ENCODE data around the gene DNM3. TPM values are rescaled to one million over a fixed set of nuclear protein-coding genes. Genes with fewer than 3 reads are reported as not detected.

DNM3 gene
- total RNA-seq, 1 donor from 2014 or later: 7.7 TPM

GRCh38 chr1:172289448-172289847 lies 448.1 kb downstream of the DNM3 start:
- Mint-ChIP-seq H3K27me3 (ENCODE audit: unreplicated experiment) (no peaks in the 10 kb centered on the region), H3K27ac (ENCODE audit: unreplicated experiment) (no peak overlapping the region), H3K9me3 (ENCODE audit: unreplicated experiment) (no peaks in the 10 kb centered on the region), H3K4me3 (ENCODE audit: unreplicated experiment) (no peak overlapping the region), H3K36me3 (ENCODE audit: low read depth, unreplicated experiment) (no peaks in the 10 kb centered on the region), H3K4me1 (ENCODE audit: unreplicated experiment) (no peaks in the 10 kb centered on the region)
- TF ChIP-seq CTCF (IDR thresholded peaks at IDR 0.05; ENCODE audit: unreplicated experiment): no peak
- no peak for DNase-seq (ENCODE audit: low spot score)

GRCh38 chr1:172292840-172293239 lies 451.5 kb downstream of the DNM3 start:
- Mint-ChIP-seq H3K4me3 (ENCODE audit: unreplicated experiment) (no peak overlapping the region), H3K36me3 (ENCODE audit: low read depth, unreplicated experiment) (no peaks in the 10 kb centered on the region), H3K27me3 (ENCODE audit: unreplicated experiment) (no peaks in the 10 kb centered on the region), H3K27ac (ENCODE audit: unreplicated experiment) (no peak overlapping the region), H3K4me1 (ENCODE audit: unreplicated experiment) (no peaks in the 10 kb centered on the region), H3K9me3 (ENCODE audit: unreplicated experiment) (no peaks in the 10 kb centered on the region)
- no peak for TF ChIP-seq CTCF (IDR thresholded peaks at IDR 0.05; ENCODE audit: unreplicated experiment)
- no peak for DNase-seq (ENCODE audit: low spot score)

GRCh38 chr1:172293429-172293828 lies 452.1 kb downstream of the DNM3 start:
- Mint-ChIP-seq H3K4me3 (ENCODE audit: unreplicated experiment) (no peak overlapping the region), H3K36me3 (ENCODE audit: low read depth, unreplicated experiment) (no peaks in the 10 kb centered on the region), H3K27ac (ENCODE audit: unreplicated experiment) (no peak overlapping the region), H3K9me3 (ENCODE audit: unreplicated experiment) (no peaks in the 10 kb centered on the region), H3K4me1 (ENCODE audit: unreplicated experiment) (no peaks in the 10 kb centered on the region), H3K27me3 (ENCODE audit: unreplicated experiment) (no peaks in the 10 kb centered on the region)
- no peak for TF ChIP-seq CTCF (IDR thresholded peaks at IDR 0.05; ENCODE audit: unreplicated experiment)
- DNase-seq (ENCODE audit: low spot score): no peak

GRCh38 chr1:172298141-172298540 lies 456.8 kb downstream of the DNM3 start:
- H3K4me3 Mint-ChIP-seq (ENCODE audit: unreplicated experiment): no peak overlapping the region
- H3K27ac Mint-ChIP-seq (ENCODE audit: unreplicated experiment): no peak overlapping the region
- no peak for TF ChIP-seq CTCF (IDR thresholded peaks at IDR 0.05; ENCODE audit: unreplicated experiment)
- peaks cover 6% of the 10 kb centered on the region for H3K36me3 Mint-ChIP-seq (ENCODE audit: low read depth, unreplicated experiment)
- DNase-seq (ENCODE audit: low spot score): no peak
- no peaks in the 10 kb centered on the region for H3K4me1 Mint-ChIP-seq (ENCODE audit: unreplicated experiment)
- H3K27me3 Mint-ChIP-seq (ENCODE audit: unreplicated experiment): no peaks in the 10 kb centered on the region
- H3K9me3 Mint-ChIP-seq (ENCODE audit: unreplicated experiment): no peaks in the 10 kb centered on the region

- Mint-ChIP-seq H3K27me3 (ENCODE audit: unreplicated experiment) (no peaks in the 10 kb centered on the region), H3K27ac (ENCODE audit: unreplicated experiment) (no peak overlapping the region), H3K4me3 (ENCODE audit: unreplicated experiment) (no peak overlapping the region), H3K36me3 (ENCODE audit: low read depth, unreplicated experiment) (peaks cover 9% of the 10 kb centered on the region), H3K4me1 (ENCODE audit: unreplicated experiment) (no peaks in the 10 kb centered on the region), H3K9me3 (ENCODE audit: unreplicated experiment) (no peaks in the 10 kb centered on the region)
- no peak for TF ChIP-seq CTCF (IDR thresholded peaks at IDR 0.05; ENCODE audit: unreplicated experiment)
- DNase-seq (ENCODE audit: low spot score): no peak
These were observed 457.6 kb downstream of the DNM3 start for GRCh38 chr1:172298911-172299310.

Measured in endothelial cell (in vitro differentiated cells).